ENCODE data around the gene ADAMTS2. TPM values are rescaled to one million over a fixed set of nuclear protein-coding genes. Genes with fewer than 3 reads are reported as not detected.

Gene ADAMTS2
- total and polyA plus RNA-seq, 2 of the 8 experiments (the other 6 are each of a cell fraction or from before 2014, with no cell fraction given): 6.6 to 7.3 TPM

DNA sequence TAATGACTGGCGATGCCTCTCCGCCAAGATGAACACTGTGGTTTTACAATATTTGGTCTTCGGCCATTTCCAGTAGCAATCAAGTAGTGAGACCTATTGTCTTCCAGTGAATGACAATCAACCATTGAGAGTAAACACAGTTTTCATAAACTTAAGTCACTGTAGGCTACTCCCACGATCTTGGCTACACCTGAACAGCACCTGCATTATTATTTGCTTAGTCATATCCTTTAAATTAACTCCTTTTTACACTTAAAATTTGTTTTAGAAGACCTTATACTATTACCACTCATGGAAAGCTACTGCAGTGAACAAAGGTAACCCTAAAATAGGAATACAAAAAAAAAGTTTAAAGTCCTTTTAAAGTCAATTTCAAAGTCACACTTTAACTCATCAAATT is 226.9 kb downstream of the ADAMTS2 start:
- no peak overlapping the region for H2AK5ac ChIP-seq (ENCODE audit: low read depth, low read length)
- H3K79me2 ChIP-seq (ENCODE audit: control insufficient read depth in 1 of 2, insufficient read depth in 2 of 2, low read length in 2 of 2): no peaks in the 10 kb centered on the region
- no peak overlapping the region for H2BK5ac ChIP-seq (ENCODE audit: low read depth, low read length)
- CTCF ChIA-PET (ENCODE audit: partially characterized antibody): no interaction called here
- 99% methylated on average over 4 of the region's 4 CpGs; no CpG with 5 or more reads in 1 of the 2 experiments for WGBS, 2 experiments (ENCODE audit: extremely low coverage in 1 of 2, insufficient coverage in 1 of 2, insufficient read length in 1 of 2, insufficient replicate concordance in 2 of 2, low coverage in 1 of 2, low lambda C conversion rate in 2 of 2, missing lambda C conversion rate in 1 of 2)
- DNase-seq (ENCODE audit: low read depth in 1 of 2, low spot score in 2 of 2) (no peak), FAIRE-seq (no peak)
- no peak overlapping the region for H3K27ac ChIP-seq (ENCODE audit: low read depth, low read length)
- H2BK15ac ChIP-seq (ENCODE audit: low read length): no peak overlapping the region
- H3K14ac ChIP-seq (ENCODE audit: insufficient read length): no peak overlapping the region
- no peaks in the 10 kb centered on the region for H3K79me1 ChIP-seq (ENCODE audit: low read depth, low read length)
- H3K23me2 ChIP-seq (ENCODE audit: low read depth, low read length): no peaks in the 10 kb centered on the region; the same call in 1 of the 2 replicates
- H2BK120ac ChIP-seq (replicated peaks; ENCODE audit: low read depth, low read length): no peak overlapping the region
- H3K4ac ChIP-seq (replicated peaks; ENCODE audit: insufficient read length, low read depth, low read length): no peak overlapping the region
- no peak overlapping the region for H2BK12ac ChIP-seq (ENCODE audit: low read depth, low read length)
- H3K9ac ChIP-seq (replicated peaks in 1 of 4; ENCODE audit: extremely low read depth in 1 of 4, low read depth in 3 of 4, low read length in 3 of 4): no peak overlapping the region
- H3K56ac ChIP-seq (replicated peaks; ENCODE audit: insufficient read length, low read depth, low read length): no peak overlapping the region
- no peaks in the 10 kb centered on the region for H3K27me3 ChIP-seq (replicated peaks in 1 of 4; ENCODE audit: control insufficient read depth in 3 of 4, extremely low read depth in 1 of 4, insufficient read depth in 3 of 4, low read length in 3 of 4)
- no peaks in the 10 kb centered on the region for H3K4me1 ChIP-seq (replicated peaks in 1 of 4; ENCODE audit: control insufficient read depth in 3 of 4, insufficient read depth in 4 of 4, low read length in 3 of 4)
- H2AFZ ChIP-seq (ENCODE audit: low read length): no peak overlapping the region
- H3K4me2 ChIP-seq (ENCODE audit: insufficient read depth in 1 of 2, low read depth in 2 of 2, low read length in 2 of 2): no peak overlapping the region
- H4K8ac ChIP-seq (ENCODE audit: extremely low read depth, insufficient read depth, low read length): no peak overlapping the region
- H4K20me1 ChIP-seq (replicated peaks in 1 of 2; ENCODE audit: control insufficient read depth in 1 of 2, insufficient read depth in 2 of 2, low read length in 2 of 2): no peaks in the 10 kb centered on the region
- H3K23ac ChIP-seq (ENCODE audit: insufficient read length): no peak overlapping the region
- H3K36me3 ChIP-seq (ENCODE audit: control insufficient read depth in 2 of 4, insufficient read depth in 4 of 4, low read length in 3 of 4): 0 out of 8 replicates have a peak, but pooled peaks cover 0 to 2% (median 0%) of the 10 kb centered on the region in 4 experiments
- H2BK20ac ChIP-seq (ENCODE audit: low read length): no peak overlapping the region
- no peak overlapping the region for H4K91ac ChIP-seq (replicated peaks; ENCODE audit: insufficient read length, low read length)
- H4K5ac ChIP-seq (ENCODE audit: insufficient read length, low read depth, low read length): no peak overlapping the region
- H3K4me3 ChIP-seq (ENCODE audit: extremely low read depth in 1 of 4, insufficient read depth in 2 of 4, low read depth in 3 of 4, low read length in 4 of 4): no peak overlapping the region
- H3K18ac ChIP-seq (ENCODE audit: extremely low read depth, low read length): no peak overlapping the region
- no peak for TF ChIP-seq MAFK (IDR thresholded peaks at IDR 0.05; ENCODE audit: low read depth, low read length)
- TF ChIP-seq, protein P1, sequence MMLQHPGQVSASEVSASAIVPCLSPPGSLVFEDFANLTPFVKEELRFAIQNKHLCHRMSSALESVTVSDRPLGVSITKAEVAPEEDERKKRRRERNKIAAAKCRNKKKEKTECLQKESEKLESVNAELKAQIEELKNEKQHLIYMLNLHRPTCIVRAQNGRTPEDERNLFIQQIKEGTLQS (IDR thresholded peaks at IDR 0.05; ENCODE audit: insufficient read depth, low read depth, low read length): no peak
- no peak for TF ChIP-seq FOSL1 (IDR thresholded peaks at IDR 0.05; ENCODE audit: insufficient read depth, low read depth, low read length)
- POLR2A ChIA-PET (ENCODE audit: partially characterized antibody): no interaction called here
- H3K9me3 ChIP-seq (ENCODE audit: insufficient read depth in 2 of 2, low read depth in 1 of 2, low read length in 1 of 2): peaks cover 58 to 80% of the 10 kb centered on the region in 2 experiments
